Natural killer cell treated with Interleukin-12 subunit alpha and Interleukin-12 subunit beta and Interleukin-15 and Interleukin-18, amount 100 ng/mL, for 72 hours (primary cell): ENCODE measurements around the gene VMO1. TPM values are rescaled to one million over a fixed set of nuclear protein-coding genes. Genes with fewer than 3 reads are reported as not detected.

Experiments
- ATAC-seq, 2 donors: fragments of 150-1000 bp; cut with Tn5 transposase in 1 of 2; sonication (Bioruptor Pico), chemical (Tn5 transposase) in 1 of 2; 2 replicates each; pipeline ENCODE4 v1.10.0; 2021
- DNase-seq: peaks from one replicate; pipeline ENCODE4 v3.0.0; 2022; ENCODE audit warnings: low spot score
- H3K27ac Mint-ChIP-seq, 2 donors: 1 replicate in 1 of 2; 2 replicates in 1 of 2; pipeline ENCODE4 v1.8.0; 2022; ENCODE audit warnings: mixed read lengths in 2 of 2, mild to moderate bottlenecking in 1 of 2, moderate library complexity in 1 of 2
- H3K27me3 Mint-ChIP-seq, 2 donors: 1 replicate in 1 of 2; 2 replicates in 1 of 2; pipeline ENCODE4 v1.8.0; 2022; ENCODE audit warnings: mixed read lengths in 2 of 2
- H3K36me3 Mint-ChIP-seq: one replicate; pipeline ENCODE4 v1.8.0; 2022; ENCODE audit warnings: mixed read lengths
- H3K4me1 Mint-ChIP-seq, 2 donors: 1 replicate in 1 of 2; 2 replicates in 1 of 2; pipeline ENCODE4 v1.8.0; 2022; ENCODE audit warnings: low read depth in 2 of 2, mixed read lengths in 2 of 2, mild to moderate bottlenecking in 1 of 2
- H3K4me3 Mint-ChIP-seq: one replicate; pipeline ENCODE4 v1.8.0; 2022; ENCODE audit warnings: mixed read lengths
- H3K9me3 Mint-ChIP-seq: 2 replicates; pipeline ENCODE4 v1.8.0; 2022; ENCODE audit warnings: mixed read lengths
- total RNA-seq, 2 donors: library from RNA; stranded (reverse); gene quantifications; one replicate each; pipeline ENCODE4 v1.2.3, GENCODE V29; 2022

Gene VMO1
- total RNA-seq, 2 donors from 2014 or later: 4.5 to 15.4 TPM

GRCh38 chr17:4766201-4766600 lies 20.0 kb downstream of the VMO1 start:
- Mint-ChIP-seq H3K4me3 (no peak overlapping the region), H3K4me1 (peaks cover 3 to 4% of the 10 kb centered on the region in 2 donors), H3K27me3 (peaks cover 7 to 10% of the 10 kb centered on the region in 2 donors)

GRCh38 chr17:4764595-4764994 lies 21.6 kb downstream of the VMO1 start:
- Mint-ChIP-seq H3K27ac (no peak overlapping the region), H3K27me3 (peaks cover 7 to 8% of the 10 kb centered on the region in 2 donors), H3K9me3 (no peaks in the 10 kb centered on the region), H3K4me1 (peaks cover 3 to 4% of the 10 kb centered on the region in 2 donors), H3K36me3 (no peaks in the 10 kb centered on the region), H3K4me3 (no peak overlapping the region)
- ATAC-seq (no peak), DNase-seq (no peak)

More at GRCh38 chr17:4766201-4766600, 20.0 kb downstream of the VMO1 start:
- no peak for DNase-seq
- ATAC-seq: peak in 1 of 2 donors; percentile 71
- Mint-ChIP-seq H3K9me3 (no peaks in the 10 kb centered on the region), H3K27ac (no peak overlapping the region), H3K36me3 (no peaks in the 10 kb centered on the region)

GRCh38 chr17:4759776-4760236 lies 26.4 kb downstream of the VMO1 start:
- Mint-ChIP-seq H3K4me3 (no peak overlapping the region), H3K36me3 (no peaks in the 10 kb centered on the region), H3K27ac (no peak overlapping the region), H3K9me3 (no peaks in the 10 kb centered on the region), H3K27me3 (peaks cover 13 to 15% of the 10 kb centered on the region in 2 donors), H3K4me1 (peaks cover 3 to 4% of the 10 kb centered on the region in 2 donors)
- DNase-seq (no peak), ATAC-seq (no peak)

GRCh38 chr17:4753392-4753791 lies 32.8 kb downstream of the VMO1 start:
- H3K4me3 Mint-ChIP-seq: no peak overlapping the region
- H3K27ac Mint-ChIP-seq: no peak overlapping the region
- H3K9me3 Mint-ChIP-seq: no peaks in the 10 kb centered on the region
- H3K27me3 Mint-ChIP-seq: peaks cover 22 to 26% of the 10 kb centered on the region in 2 donors
- no peak for DNase-seq
- H3K36me3 Mint-ChIP-seq: no peaks in the 10 kb centered on the region
- peaks cover 4 to 5% of the 10 kb centered on the region in 2 donors for H3K4me1 Mint-ChIP-seq
- no peak for ATAC-seq

- no peak for ATAC-seq
- Mint-ChIP-seq H3K27ac (peak overlapping the region in 1 of 2 donors; percentile 67), H3K4me1 (peaks cover 13% of the 10 kb centered on the region in 2 donors), H3K27me3 (peaks cover 24 to 26% of the 10 kb centered on the region in 2 donors), H3K4me3 (no peak overlapping the region), H3K9me3 (no peaks in the 10 kb centered on the region), H3K36me3 (no peaks in the 10 kb centered on the region)
- no peak for DNase-seq
Measured at GRCh38 chr17:4751932-4752331, 34.2 kb downstream of the VMO1 start.

- Mint-ChIP-seq H3K9me3 (no peaks in the 10 kb centered on the region), H3K4me1 (peaks cover 13 to 16% of the 10 kb centered on the region in 2 donors), H3K27ac (no peak overlapping the region), H3K4me3 (no peak overlapping the region), H3K36me3 (no peaks in the 10 kb centered on the region), H3K27me3 (peaks cover 26 to 27% of the 10 kb centered on the region in 2 donors)
- DNase-seq: no peak
- ATAC-seq: no peak
Measured at GRCh38 chr17:4750606-4751005, 35.6 kb downstream of the VMO1 start.

- H3K4me3 Mint-ChIP-seq: peak overlapping the region; percentile 79
- peaks cover 10 to 25% of the 10 kb centered on the region in 2 donors for H3K27me3 Mint-ChIP-seq
- ATAC-seq (no peak), DNase-seq (no peak)
- no peaks in the 10 kb centered on the region for H3K36me3 Mint-ChIP-seq
- H3K27ac Mint-ChIP-seq: peak overlapping the region; percentile 49 to 83
- no peaks in the 10 kb centered on the region for H3K9me3 Mint-ChIP-seq
- peaks cover 13 to 19% of the 10 kb centered on the region in 2 donors for H3K4me1 Mint-ChIP-seq
Measured at GRCh38 chr17:4748686-4749085, 37.5 kb downstream of the VMO1 start.

GRCh38 chr17:4747847-4748246 lies 38.3 kb downstream of the VMO1 start:
- Mint-ChIP-seq H3K4me3 (peak overlapping the region; percentile 79), H3K27ac (peak overlapping the region; percentile 49 to 83)
- peak; percentile 83 to 85 for ATAC-seq

GRCh38 chr17:4744999-4745969 lies 40.9 kb downstream of the VMO1 start:
- ATAC-seq (no peak), DNase-seq (no peak)
- Mint-ChIP-seq H3K4me3 (no peak overlapping the region), H3K4me1 (peaks cover 18 to 21% of the 10 kb centered on the region in 2 donors), H3K36me3 (no peaks in the 10 kb centered on the region), H3K9me3 (no peaks in the 10 kb centered on the region), H3K27ac (peak overlapping the region in 1 of 2 donors; percentile 60), H3K27me3 (peaks cover 10 to 24% of the 10 kb centered on the region in 2 donors)

More at GRCh38 chr17:4747847-4748246, 38.3 kb downstream of the VMO1 start:
- DNase-seq: no peak
- Mint-ChIP-seq H3K9me3 (no peaks in the 10 kb centered on the region), H3K36me3 (no peaks in the 10 kb centered on the region), H3K27me3 (peaks cover 6 to 23% of the 10 kb centered on the region in 2 donors), H3K4me1 (peaks cover 13 to 19% of the 10 kb centered on the region in 2 donors)

- H3K4me3 Mint-ChIP-seq: no peak overlapping the region
- no peaks in the 10 kb centered on the region for H3K36me3 Mint-ChIP-seq
- no peak for DNase-seq
- peaks cover 9 to 23% of the 10 kb centered on the region in 2 donors for H3K27me3 Mint-ChIP-seq
- peaks cover 21 to 28% of the 10 kb centered on the region in 2 donors for H3K4me1 Mint-ChIP-seq
- H3K27ac Mint-ChIP-seq: no peak overlapping the region
- ATAC-seq: no peak
- no peaks in the 10 kb centered on the region for H3K9me3 Mint-ChIP-seq
Measured at GRCh38 chr17:4743898-4744297, 42.3 kb downstream of the VMO1 start.

GRCh38 chr17:4743216-4743615 lies 42.9 kb downstream of the VMO1 start:
- no peak for ATAC-seq
- H3K27me3 Mint-ChIP-seq: peaks cover 14 to 23% of the 10 kb centered on the region in 2 donors

GRCh38 chr17:4742629-4743028 lies 43.5 kb downstream of the VMO1 start:
- Mint-ChIP-seq H3K9me3 (no peaks in the 10 kb centered on the region), H3K4me1 (peaks cover 20 to 24% of the 10 kb centered on the region in 2 donors), H3K27ac (no peak overlapping the region), H3K36me3 (no peaks in the 10 kb centered on the region), H3K4me3 (no peak overlapping the region), H3K27me3 (peaks cover 16 to 21% of the 10 kb centered on the region in 2 donors)
- DNase-seq (no peak), ATAC-seq (no peak)

More at GRCh38 chr17:4743216-4743615, 42.9 kb downstream of the VMO1 start:
- H3K4me3 Mint-ChIP-seq: no peak overlapping the region
- H3K4me1 Mint-ChIP-seq: peaks cover 22 to 27% of the 10 kb centered on the region in 2 donors
- no peaks in the 10 kb centered on the region for H3K9me3 Mint-ChIP-seq
- no peak for DNase-seq
- H3K36me3 Mint-ChIP-seq: no peaks in the 10 kb centered on the region
- H3K27ac Mint-ChIP-seq: no peak overlapping the region

- H3K4me1 Mint-ChIP-seq: peaks cover 18 to 23% of the 10 kb centered on the region in 2 donors
- no peak overlapping the region for H3K27ac Mint-ChIP-seq
- peaks cover 16 to 21% of the 10 kb centered on the region in 2 donors for H3K27me3 Mint-ChIP-seq
- H3K9me3 Mint-ChIP-seq: no peaks in the 10 kb centered on the region
- DNase-seq: no peak
- no peak overlapping the region for H3K4me3 Mint-ChIP-seq
- ATAC-seq: no peak
- no peaks in the 10 kb centered on the region for H3K36me3 Mint-ChIP-seq
Measured at GRCh38 chr17:4742133-4742532, 44.0 kb downstream of the VMO1 start.

GRCh38 chr17:4741544-4741943 lies 44.6 kb downstream of the VMO1 start:
- DNase-seq (no peak), ATAC-seq (no peak)
- H3K27ac Mint-ChIP-seq: peak overlapping the region in 1 of 2 donors; percentile 60
- H3K27me3 Mint-ChIP-seq: peaks cover 16 to 18% of the 10 kb centered on the region in 2 donors
- no peaks in the 10 kb centered on the region for H3K36me3 Mint-ChIP-seq
- H3K4me3 Mint-ChIP-seq: peak overlapping the region; percentile 38
- H3K9me3 Mint-ChIP-seq: no peaks in the 10 kb centered on the region
- H3K4me1 Mint-ChIP-seq: peaks cover 18 to 21% of the 10 kb centered on the region in 2 donors
